Measurements from ENCODE around the gene PMM1.
A peak's percentile ranks its signal among the peaks of the same experiment; 100 is the strongest.

Gene PMM1

DNA sequence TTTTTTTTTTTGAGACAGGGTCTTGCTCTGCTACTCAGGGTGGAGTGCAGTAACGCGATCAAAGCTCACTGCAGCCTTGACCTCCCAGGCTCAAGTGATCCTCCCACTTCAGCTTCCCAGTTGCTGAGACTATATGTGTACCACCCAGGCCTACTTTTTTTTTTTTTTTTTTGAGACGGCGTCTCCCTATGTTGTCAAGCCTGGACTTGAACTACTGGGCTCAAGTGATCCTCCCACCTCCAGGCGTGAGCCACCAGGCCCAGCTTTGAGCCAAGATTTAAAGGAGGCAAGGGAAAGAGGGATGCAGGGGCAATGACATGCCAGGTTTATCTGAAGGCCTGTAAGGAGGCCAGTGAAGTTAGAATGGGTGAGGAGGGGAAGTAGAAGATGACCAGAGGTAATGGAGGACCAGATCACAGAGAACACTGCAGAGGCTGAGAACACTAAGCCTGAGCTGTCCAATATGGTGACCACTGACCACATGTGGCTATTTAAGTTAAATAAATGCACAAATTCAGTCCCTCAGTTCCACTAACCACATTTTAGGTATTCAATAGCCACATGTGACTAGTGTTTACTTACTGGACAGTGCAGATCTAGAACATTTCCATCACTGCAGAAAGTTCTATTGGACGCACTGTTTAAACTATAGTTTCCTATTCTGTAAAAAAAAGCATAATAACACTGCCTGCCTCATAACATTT lies 23.1 kb upstream of the PMM1 start:
- no peak for DNase-seq (ENCODE audit: extremely low spot score)
- ChIA-PET POLR2A (no interaction called here), CTCF (interaction anchor here (0.8 to 1.8 kb wide), 4 partner anchors 8 to 15 kb away, joined by 3 to 6 read pairs (median 3); no protein-coding TSS in a partner anchor)
- TF ChIP-seq, protein P1, sequence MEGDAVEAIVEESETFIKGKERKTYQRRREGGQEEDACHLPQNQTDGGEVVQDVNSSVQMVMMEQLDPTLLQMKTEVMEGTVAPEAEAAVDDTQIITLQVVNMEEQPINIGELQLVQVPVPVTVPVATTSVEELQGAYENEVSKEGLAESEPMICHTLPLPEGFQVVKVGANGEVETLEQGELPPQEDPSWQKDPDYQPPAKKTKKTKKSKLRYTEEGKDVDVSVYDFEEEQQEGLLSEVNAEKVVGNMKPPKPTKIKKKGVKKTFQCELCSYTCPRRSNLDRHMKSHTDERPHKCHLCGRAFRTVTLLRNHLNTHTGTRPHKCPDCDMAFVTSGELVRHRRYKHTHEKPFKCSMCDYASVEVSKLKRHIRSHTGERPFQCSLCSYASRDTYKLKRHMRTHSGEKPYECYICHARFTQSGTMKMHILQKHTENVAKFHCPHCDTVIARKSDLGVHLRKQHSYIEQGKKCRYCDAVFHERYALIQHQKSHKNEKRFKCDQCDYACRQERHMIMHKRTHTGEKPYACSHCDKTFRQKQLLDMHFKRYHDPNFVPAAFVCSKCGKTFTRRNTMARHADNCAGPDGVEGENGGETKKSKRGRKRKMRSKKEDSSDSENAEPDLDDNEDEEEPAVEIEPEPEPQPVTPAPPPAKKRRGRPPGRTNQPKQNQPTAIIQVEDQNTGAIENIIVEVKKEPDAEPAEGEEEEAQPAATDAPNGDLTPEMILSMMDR (IDR thresholded peaks at IDR 0.05; ENCODE audit: control extremely low read depth, extremely low read depth, low read depth, missing control alignments): no peak

DNA sequence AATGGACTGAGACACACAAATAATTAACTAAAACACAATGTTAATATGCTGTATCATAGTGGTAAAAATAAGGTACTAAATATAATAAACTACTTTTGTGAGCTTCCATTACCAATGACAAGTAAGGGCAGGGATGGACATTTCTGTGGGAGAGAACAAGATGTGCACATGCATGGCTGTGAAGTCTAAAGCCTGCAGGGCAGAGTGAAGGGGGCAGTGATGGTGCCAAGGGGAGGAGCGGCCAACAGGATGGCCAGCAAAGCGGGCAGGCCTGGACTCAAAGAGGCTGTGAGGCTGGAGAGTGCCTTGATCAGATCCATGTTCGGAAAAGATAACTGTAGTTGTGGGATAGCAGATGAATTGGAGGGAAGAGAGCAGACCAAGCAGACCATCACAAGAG lies 18.7 kb upstream of the PMM1 start:
- CTCF ChIA-PET: interaction anchor here (2.4 kb wide), 1 partner anchor 11 kb away, joined by 17 read pairs; no protein-coding TSS in a partner anchor
- TF ChIP-seq, protein P1 (IDR thresholded peaks at IDR 0.05; ENCODE audit: control extremely low read depth, extremely low read depth, low read depth, missing control alignments): no peak
- POLR2A ChIA-PET: no interaction called here
- no peak for DNase-seq (ENCODE audit: extremely low spot score)

DNA sequence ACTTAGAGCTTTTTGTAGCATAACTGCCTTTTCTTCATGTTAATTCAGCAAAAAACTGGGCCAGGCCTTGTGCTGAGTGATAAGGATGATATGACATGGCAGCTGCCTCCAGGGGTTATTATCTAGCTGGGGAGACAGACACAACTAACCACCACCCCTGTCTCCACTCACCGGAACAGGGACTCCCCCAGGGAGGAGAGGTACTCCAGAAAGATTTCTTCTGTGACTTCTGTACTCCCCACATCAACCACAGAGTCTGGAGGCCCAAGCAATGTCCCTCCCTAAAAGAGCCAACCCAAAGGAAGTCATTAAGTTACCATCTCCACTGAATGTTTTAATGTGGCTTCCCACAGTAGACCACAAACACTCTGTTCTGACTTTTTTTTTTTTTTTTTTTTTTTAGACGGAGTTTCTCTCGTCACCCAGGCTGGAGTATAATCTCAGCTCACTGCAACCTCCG lies 14.3 kb upstream of the PMM1 start:
- peak; percentile 76 for DNase-seq (ENCODE audit: extremely low spot score)
- ChIA-PET POLR2A (interaction anchor here (0.6 to 1.1 kb wide), 2 partner anchors 14 to 15 kb away, joined by 4 to 8 read pairs; partner anchors contain the start of gene PMM1), CTCF (interaction anchor here (1.0 to 2.1 kb wide), 10 partner anchors 9 to 231 kb away, joined by 3 to 7 read pairs (median 5); partner anchors contain the start of gene PMM1)
- TF ChIP-seq, protein P1 (IDR thresholded peaks at IDR 0.05; ENCODE audit: control extremely low read depth, extremely low read depth, low read depth, missing control alignments): no peak

DNA sequence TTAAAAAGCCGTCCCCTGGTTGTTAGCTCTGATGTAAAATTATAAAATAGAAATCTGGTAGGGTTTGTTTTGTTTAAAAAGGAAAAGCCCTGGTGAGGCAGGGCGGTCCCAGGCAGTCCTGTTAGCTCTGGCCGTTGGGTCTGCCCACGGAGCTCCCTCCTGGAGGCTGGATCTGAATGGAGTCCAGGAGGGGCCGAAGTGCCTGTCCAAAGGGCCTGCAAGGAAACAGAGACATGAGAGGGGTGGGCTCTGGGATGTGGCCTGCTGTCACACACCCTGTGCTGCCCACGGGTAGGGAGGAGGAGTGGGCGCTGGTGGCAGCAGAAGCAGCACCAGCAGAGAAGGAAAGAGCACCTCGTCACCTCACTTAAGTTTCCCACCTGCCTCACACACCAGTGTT lies 11.3 kb upstream of the PMM1 start:
- TF ChIP-seq, protein P1 (IDR thresholded peaks at IDR 0.05; ENCODE audit: control extremely low read depth, extremely low read depth, low read depth, missing control alignments): no peak
- ChIA-PET POLR2A (no interaction called here), CTCF (interaction anchor here (1.2 kb wide), 1 partner anchor 199 kb away, joined by 3 read pairs; no protein-coding TSS in a partner anchor)
- DNase-seq (ENCODE audit: extremely low spot score): no peak

DNA sequence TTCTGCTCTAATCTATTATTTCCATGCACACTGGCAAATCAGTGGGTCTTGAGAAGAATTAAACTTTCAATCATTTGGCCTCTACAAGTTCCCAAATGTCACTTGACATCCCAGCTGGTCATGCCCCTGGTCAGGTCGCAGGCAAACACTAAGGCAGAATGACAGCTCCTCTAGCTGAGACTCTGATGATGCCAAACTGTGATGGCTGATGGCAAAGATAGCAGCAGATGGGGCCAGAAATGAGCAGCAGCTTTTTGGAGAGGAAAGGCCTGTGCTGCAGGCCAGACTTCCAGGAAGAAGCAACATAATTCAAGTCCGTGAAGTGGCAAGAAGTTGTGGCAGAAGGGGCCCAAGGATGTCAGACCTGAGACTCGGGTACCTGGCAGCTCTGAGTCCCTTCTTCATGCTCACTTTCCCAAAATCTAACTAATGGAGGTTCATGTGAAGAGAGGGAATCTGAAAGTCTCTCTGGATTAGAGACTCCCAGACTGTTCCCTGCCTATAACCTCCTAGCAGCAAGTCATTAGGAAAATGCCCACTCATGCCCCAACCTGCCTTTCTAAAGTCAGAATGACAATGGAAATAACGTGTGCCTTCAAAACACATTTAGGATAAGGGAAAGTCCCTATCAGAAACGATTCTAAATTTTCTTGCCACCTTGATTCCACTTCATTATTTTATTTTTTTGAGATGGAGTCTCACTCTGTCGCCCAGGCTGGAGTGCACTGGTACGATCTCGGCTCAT lies 9.4 kb upstream of the PMM1 start:
- POLR2A ChIA-PET: no interaction called here
- TF ChIP-seq, protein P1 (IDR thresholded peaks at IDR 0.05; ENCODE audit: control extremely low read depth, extremely low read depth, low read depth, missing control alignments): no peak
- no peak for DNase-seq (ENCODE audit: extremely low spot score)
- CTCF ChIA-PET: interaction anchor here (1.0 to 3.0 kb wide), 7 partner anchors 8 to 196 kb away, joined by 3 to 17 read pairs (median 6); partner anchors contain the start of gene PMM1

DNA sequence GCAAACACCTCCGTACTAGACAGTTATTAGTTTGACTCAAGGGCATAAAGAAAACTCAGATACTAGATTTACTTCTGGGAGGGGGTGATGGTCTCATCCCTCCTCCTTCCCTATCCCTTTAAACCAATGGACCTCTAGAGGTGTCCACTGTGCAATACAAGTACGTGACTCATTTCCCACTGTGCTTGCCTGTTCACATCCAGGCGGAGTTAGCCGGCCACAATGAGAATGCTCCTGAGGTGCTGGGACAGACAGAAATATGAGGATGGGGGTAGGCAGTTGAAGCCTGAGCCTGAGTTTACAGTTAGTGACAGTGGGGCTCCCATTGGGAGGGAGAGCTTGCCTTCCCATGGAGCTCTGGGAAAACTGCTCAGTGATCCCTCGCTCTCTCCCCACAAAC lies 8.4 kb upstream of the PMM1 start:
- POLR2A ChIA-PET: no interaction called here
- no peak for DNase-seq (ENCODE audit: extremely low spot score)
- CTCF ChIA-PET: interaction anchor here (0.6 to 3.0 kb wide), 18 partner anchors 8 to 195 kb away, joined by 3 to 17 read pairs (median 6); partner anchors contain the start of genes DESI1, PMM1, POLR3H and XRCC6
- TF ChIP-seq, protein P1 (IDR thresholded peaks at IDR 0.05; ENCODE audit: control extremely low read depth, extremely low read depth, low read depth, missing control alignments): no peak

Data from GM10248 (cell line).